ENCODE results near the gene DOK3. TPM values are rescaled to one million over a fixed set of nuclear protein-coding genes. Genes with fewer than 3 reads are reported as not detected.

Gene DOK3
- total RNA-seq, 3 donors from 2014 or later = 1.6 to 7.2 (median 6.6) TPM

DNA sequence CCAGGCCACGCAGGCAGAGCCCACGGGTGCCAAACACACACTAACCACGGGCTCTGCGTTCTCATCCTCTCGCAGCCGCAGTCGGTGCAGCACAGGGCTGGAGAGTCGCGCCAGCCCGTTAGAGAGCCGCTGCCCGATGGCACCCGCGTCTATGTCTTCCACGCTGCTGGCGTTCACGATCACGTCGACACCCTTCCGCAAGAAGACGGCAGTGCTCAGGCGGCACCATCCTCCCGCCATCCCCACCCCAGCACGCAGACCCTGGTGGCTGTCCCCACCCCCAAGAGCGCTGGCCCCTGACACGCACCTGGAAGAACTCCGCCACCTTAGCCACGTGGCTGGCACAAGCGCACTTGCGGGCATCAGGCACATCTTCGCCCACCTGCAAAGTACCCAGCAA, 42.2 kb downstream of the DOK3 start:
- Histone ChIP-seq H3K27me3 (no peaks in the 10 kb centered on the region), H3K4me3 (no peak overlapping the region), H3K4me1 (peaks cover 8 to 13% of the 10 kb centered on the region in 2 donors), H3K27ac (no peak overlapping the region), H3K9me3 (no peaks in the 10 kb centered on the region), H3K36me3 (no peaks in the 10 kb centered on the region)
- TF ChIP-seq, protein P1, sequence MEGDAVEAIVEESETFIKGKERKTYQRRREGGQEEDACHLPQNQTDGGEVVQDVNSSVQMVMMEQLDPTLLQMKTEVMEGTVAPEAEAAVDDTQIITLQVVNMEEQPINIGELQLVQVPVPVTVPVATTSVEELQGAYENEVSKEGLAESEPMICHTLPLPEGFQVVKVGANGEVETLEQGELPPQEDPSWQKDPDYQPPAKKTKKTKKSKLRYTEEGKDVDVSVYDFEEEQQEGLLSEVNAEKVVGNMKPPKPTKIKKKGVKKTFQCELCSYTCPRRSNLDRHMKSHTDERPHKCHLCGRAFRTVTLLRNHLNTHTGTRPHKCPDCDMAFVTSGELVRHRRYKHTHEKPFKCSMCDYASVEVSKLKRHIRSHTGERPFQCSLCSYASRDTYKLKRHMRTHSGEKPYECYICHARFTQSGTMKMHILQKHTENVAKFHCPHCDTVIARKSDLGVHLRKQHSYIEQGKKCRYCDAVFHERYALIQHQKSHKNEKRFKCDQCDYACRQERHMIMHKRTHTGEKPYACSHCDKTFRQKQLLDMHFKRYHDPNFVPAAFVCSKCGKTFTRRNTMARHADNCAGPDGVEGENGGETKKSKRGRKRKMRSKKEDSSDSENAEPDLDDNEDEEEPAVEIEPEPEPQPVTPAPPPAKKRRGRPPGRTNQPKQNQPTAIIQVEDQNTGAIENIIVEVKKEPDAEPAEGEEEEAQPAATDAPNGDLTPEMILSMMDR (IDR thresholded peaks at IDR 0.05) = no peak
- DNase-seq (ENCODE audit: low spot score in 2 of 2) = no peak
- intact Hi-C loops (cut with DNase I; ENCODE audit: low total_unique reads) = no loop called here

GRCh38 chr5:177466861-177467260, 42.8 kb downstream of the DOK3 start:
- Histone ChIP-seq H3K9me3 (no peaks in the 10 kb centered on the region), H3K27ac (no peak overlapping the region), H3K36me3 (no peaks in the 10 kb centered on the region), H3K27me3 (no peaks in the 10 kb centered on the region), H3K4me3 (no peak overlapping the region), H3K4me1 (peaks cover 2 to 7% of the 10 kb centered on the region in 2 donors)
- intact Hi-C loops (cut with DNase I; ENCODE audit: low total_unique reads) = no loop called here
- TF ChIP-seq, protein P1 (IDR thresholded peaks at IDR 0.05) = no peak
- TF ChIP-seq POLR2A (IDR thresholded peaks at IDR 0.05) (no peak), POLR2AphosphoS5 (IDR thresholded peaks at IDR 0.05) (no peak)
- DNase-seq (ENCODE audit: low spot score in 2 of 2) = no peak

DNA sequence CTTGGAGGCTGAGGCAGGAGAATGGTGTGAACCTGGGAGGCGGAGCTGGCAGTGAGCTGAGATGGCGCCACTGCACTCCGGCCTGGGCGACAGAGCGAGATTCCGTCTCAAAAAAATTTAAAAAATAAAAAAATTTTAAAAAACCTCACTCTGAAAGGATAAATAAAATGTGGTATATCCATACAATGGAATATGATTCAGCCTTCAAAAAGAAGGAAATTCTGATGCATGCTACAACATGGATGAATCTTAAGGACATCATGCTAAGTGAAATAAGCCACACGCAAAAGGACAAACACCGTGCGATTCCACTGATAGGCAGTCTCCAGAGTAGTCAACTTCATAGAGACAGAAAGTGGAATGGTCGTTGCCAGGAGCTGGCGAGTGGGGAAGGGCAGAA, 44.6 kb downstream of the DOK3 start:
- Histone ChIP-seq H3K27me3 (no peaks in the 10 kb centered on the region), H3K36me3 (no peaks in the 10 kb centered on the region)

DNA sequence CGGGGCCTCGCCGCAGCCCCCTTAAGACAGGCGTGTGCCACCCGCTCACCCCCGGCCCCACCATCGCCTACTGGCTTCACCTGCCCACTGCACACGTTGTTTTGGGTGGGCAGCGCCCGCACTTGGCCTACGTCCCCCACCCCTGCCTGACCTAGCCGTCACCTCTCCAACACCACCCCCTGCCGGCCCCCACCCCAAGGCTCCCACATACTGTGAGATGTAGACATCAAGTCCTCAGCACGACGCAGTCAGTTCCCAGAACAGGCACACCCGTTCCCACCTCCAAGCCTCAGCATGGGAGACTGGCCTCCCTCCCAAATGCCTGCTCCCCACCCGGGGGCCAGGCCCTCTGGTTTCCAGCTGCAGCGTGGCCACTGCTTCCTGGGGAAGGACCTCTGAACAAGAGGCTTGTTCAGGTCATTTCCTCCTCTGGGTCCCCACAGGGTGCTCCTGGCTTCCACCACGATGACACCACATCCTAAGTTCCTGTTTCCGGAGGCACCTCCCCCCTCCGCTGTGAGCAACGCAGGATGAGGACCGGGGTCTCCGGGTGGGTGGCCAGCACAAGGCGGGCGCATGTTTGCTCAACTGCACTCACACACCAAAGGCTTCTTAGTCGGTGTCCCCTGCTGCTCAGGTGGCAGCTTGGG, 47.5 kb downstream of the DOK3 start:
- H3K27ac ChIP-seq = peak overlapping the region in 1 of 2 donors; percentile 70
- H3K4me1 ChIP-seq = no peaks in the 10 kb centered on the region
- H3K9me3 ChIP-seq = no peaks in the 10 kb centered on the region
- peak overlapping the region in 1 of 3 donors; percentile 30 for H3K4me3 ChIP-seq
- TF ChIP-seq, protein P1 (IDR thresholded peaks at IDR 0.05) = no peak
- peak in 1 of 3 donors; percentile 18 for TF ChIP-seq POLR2AphosphoS5 (IDR thresholded peaks at IDR 0.05)
- H3K27me3 ChIP-seq = no peaks in the 10 kb centered on the region
- no peak for DNase-seq (ENCODE audit: low spot score in 2 of 2)
- intact Hi-C loops (cut with DNase I; ENCODE audit: low total_unique reads) = no loop called here
- no peaks in the 10 kb centered on the region for H3K36me3 ChIP-seq

More for the DNA sequence above, 44.6 kb downstream of the DOK3 start:
- intact Hi-C loops (cut with DNase I; ENCODE audit: low total_unique reads) = no loop called here
- Histone ChIP-seq H3K4me1 (no peaks in the 10 kb centered on the region), H3K9me3 (no peaks in the 10 kb centered on the region), H3K27ac (no peak overlapping the region), H3K4me3 (no peak overlapping the region)
- TF ChIP-seq, protein P1 (IDR thresholded peaks at IDR 0.05) = no peak
- TF ChIP-seq POLR2AphosphoS5 (IDR thresholded peaks at IDR 0.05) (no peak), POLR2A (IDR thresholded peaks at IDR 0.05) (no peak)
- no peak for DNase-seq (ENCODE audit: low spot score in 2 of 2)

DNA sequence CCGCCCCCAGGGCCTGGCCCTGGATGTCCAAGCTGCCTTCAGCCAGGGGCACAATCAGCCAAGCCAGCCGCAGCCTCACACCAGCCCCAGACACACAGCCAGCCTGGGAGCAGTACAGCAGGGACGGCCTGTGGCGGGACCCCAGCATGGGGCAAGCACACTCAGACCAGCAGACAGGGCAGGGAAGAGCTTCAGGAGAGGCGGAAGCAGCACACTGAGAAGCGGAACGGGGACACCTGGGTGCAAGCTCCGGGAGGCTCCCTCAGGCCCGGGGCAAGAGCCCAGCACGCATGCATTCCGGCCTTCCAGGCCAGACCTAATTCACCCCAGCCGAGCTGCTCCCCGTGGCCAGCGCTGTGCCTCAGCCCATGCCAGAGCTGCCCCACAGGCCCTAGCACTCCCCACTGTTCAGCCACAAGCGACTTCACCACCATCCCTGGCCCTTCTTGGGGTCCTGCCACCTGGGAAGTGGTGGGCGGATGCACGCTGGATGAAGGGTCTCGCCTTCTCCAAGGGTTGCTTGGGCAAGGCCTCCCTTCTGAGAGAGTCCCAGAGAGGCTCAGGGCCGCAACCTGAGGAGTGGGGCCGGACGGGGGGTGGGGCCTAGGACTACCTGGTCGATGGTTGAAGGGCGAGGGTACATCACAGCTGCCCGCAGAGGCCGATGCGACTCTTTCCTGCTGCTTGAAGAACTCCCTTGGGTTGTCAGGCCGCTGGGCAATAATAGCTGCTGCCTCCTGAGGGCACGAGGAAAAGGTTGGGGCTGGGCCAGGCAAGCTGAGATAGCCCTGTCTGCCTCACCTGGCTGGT, 49.6 kb downstream of the DOK3 start:
- no peak for DNase-seq (ENCODE audit: low spot score in 2 of 2)
- TF ChIP-seq, protein P1 (IDR thresholded peaks at IDR 0.05) = no peak
- TF ChIP-seq POLR2A (IDR thresholded peaks at IDR 0.05) = no peak
- TF ChIP-seq POLR2AphosphoS5 (IDR thresholded peaks at IDR 0.05) = no peak
- no peak overlapping the region for H3K27ac ChIP-seq
- H3K27me3 ChIP-seq = no peaks in the 10 kb centered on the region
- H3K4me3 ChIP-seq = no peak overlapping the region
- H3K9me3 ChIP-seq = no peaks in the 10 kb centered on the region
- intact Hi-C loops (cut with DNase I; ENCODE audit: low total_unique reads) = loop anchor here (10.0 kb wide), 1 partner anchor 345 kb away; no protein-coding TSS in a partner anchor
- no peaks in the 10 kb centered on the region for H3K36me3 ChIP-seq
- no peaks in the 10 kb centered on the region for H3K4me1 ChIP-seq
